GM19035 (cell line): Measurements from ENCODE around the gene ZNF574.

Source experiments
- ATAC-seq: cut with Tn5 transposase; IDR thresholded peaks from one replicate; pipeline ENCODE4 v1.9.1; 2021; ENCODE audit not compliant: unreplicated experiment

Gene ZNF574

GRCh38 chr19:42121656-42122069, 45.7 kb downstream of the ZNF574 start:
- no peak for ATAC-seq

GRCh38 chr19:42122691-42123607, 47.0 kb downstream of the ZNF574 start:
- no peak for ATAC-seq

- ATAC-seq = no peak
Measured at GRCh38 chr19:42123765-42124164, 47.8 kb downstream of the ZNF574 start.

GRCh38 chr19:42124386-42124901, 48.5 kb downstream of the ZNF574 start:
- ATAC-seq = no peak

GRCh38 chr19:42125536-42125935, 49.6 kb downstream of the ZNF574 start:
- no peak for ATAC-seq

GRCh38 chr19:42126574-42126973, 50.6 kb downstream of the ZNF574 start:
- no peak for ATAC-seq

GRCh38 chr19:42129399-42130253, 53.7 kb downstream of the ZNF574 start:
- peak; percentile 51 for ATAC-seq

- no peak for ATAC-seq
Measured at GRCh38 chr19:42130254-42130573, 54.2 kb downstream of the ZNF574 start.
